AG10803 (cell line): ENCODE data around the gene ACP5.

ENCODE experiments used
- DNase-seq: peaks from one replicate; pipeline ENCODE4 v3.0.0; 2010; ENCODE audit warnings: low read depth
- H3K4me3 ChIP-seq: 2 replicates; pipeline ENCODE4 v1.5.1; 2011; ENCODE audit warnings: mild to moderate bottlenecking, low read length, control low read depth
- CTCF ChIP-seq: conservative IDR thresholded peaks from 2 replicates; pipeline ENCODE4 v1.5.1; 2011; ENCODE audit warnings: mild to moderate bottlenecking, low read length, control low read depth, inconsistent platforms

The ACP5 gene

DNA sequence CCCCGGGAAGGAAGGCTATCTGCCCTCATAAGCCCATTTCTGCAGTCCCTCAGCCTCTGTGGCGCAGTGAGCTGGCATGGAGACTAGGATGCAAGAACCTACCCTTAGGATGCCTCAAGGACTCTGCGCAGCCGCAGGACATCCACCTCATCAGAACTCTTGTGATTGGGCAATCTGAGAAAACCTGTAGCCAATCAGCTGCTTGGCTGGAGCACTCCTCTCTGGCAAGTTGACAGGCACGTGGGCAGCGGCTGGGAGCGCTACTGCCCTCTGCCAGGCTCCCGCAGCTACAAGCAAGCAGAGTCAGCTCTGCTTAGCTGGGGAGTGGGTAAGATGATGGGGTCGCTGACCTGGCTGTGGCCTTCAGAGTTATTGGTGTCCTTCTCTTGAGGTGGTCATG is 47.0 kb downstream of the ACP5 start:
- peak; percentile 24; the same call in 1 of the 2 replicates for TF ChIP-seq CTCF
- no peak overlapping the region for H3K4me3 ChIP-seq
- DNase-seq, result peak; percentile 59

- H3K4me3 ChIP-seq, result peak within 1 kb of the TSS; percentile 89
- no peak for TF ChIP-seq CTCF
- DNase-seq, result peak; percentile 99
Measured at GRCh38 chr19:11528551-11529341, 48.7 kb downstream of the ACP5 start, which contains the start of gene ECSIT. TSS of gene ECSIT (minus strand) at chr19:11529134. CDS start at chr19:11519170, 9,964 bp downstream.
